ENCODE data around the gene CHP1. TPM values are rescaled to one million over a fixed set of nuclear protein-coding genes. Genes with fewer than 3 reads are reported as not detected.
"Not testable (repeated sequence)": the region's sequence is repeated elsewhere in the genome, so short reads cannot be mapped to it uniquely, and the experiment has no call there.

CHP1 gene
- total RNA-seq, 2 donors from 2014 or later: 29.8 to 40.1 TPM

- H3K4me3 Mint-ChIP-seq: no peak overlapping the region
- no peaks in the 10 kb centered on the region for H3K4me1 Mint-ChIP-seq
- H3K9me3 Mint-ChIP-seq: no peaks in the 10 kb centered on the region
- no peak for ATAC-seq (replicated peaks)
- peaks cover 16% of the 10 kb centered on the region for H3K36me3 Mint-ChIP-seq (ENCODE audit: low read depth)
- H3K27ac Mint-ChIP-seq: no peak overlapping the region
- no peaks in the 10 kb centered on the region for H3K27me3 Mint-ChIP-seq
These were observed 47.3 kb downstream of the CHP1 start for GRCh38 chr15:41278319-41278718.

DNA sequence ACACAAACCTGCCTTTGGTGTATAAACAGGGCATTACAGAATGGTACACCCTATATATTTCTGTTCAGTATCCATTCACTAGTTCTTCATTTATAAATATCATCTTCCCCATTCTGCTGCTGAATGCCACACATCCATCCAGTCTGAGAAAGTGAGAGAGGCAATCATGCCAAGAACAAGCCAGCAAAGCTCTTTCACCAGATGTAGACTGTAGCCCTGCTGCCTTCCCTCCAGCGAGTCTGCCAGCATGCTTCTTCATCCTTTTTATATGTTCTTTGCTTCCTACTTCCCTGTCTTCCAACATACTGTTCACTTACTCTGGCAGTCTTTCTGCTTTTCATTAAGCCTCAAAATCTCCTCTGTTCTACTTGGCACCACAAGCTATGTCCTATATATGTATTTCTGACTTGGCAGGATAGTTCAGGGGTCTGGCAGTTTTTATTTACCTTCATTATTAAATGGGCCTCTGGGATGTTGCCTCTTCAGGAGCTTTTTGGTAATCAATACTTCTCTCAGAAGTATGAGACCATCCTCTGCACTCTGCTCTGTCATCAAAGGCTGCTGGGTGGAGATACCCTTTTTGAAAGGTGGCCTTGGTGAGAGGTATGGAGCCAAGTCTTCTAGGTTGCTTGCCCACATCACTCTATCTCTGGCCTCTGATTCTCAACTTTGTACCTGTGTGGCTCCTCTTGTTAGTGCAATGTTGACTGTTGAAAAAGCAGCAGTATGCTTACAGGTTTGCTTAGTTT is 48.6 kb downstream of the CHP1 start:
- H3K27ac Mint-ChIP-seq: no peak overlapping the region
- H3K36me3 Mint-ChIP-seq (ENCODE audit: low read depth): peaks cover 23% of the 10 kb centered on the region
- no peak for ATAC-seq (replicated peaks)
- H3K4me3 Mint-ChIP-seq: no peak overlapping the region
- H3K9me3 Mint-ChIP-seq: no peaks in the 10 kb centered on the region
- no peaks in the 10 kb centered on the region for H3K4me1 Mint-ChIP-seq
- no peaks in the 10 kb centered on the region for H3K27me3 Mint-ChIP-seq

- Mint-ChIP-seq H3K27me3 (no peaks in the 10 kb centered on the region), H3K4me1 (peaks cover 7% of the 10 kb centered on the region), H3K4me3 (no peak overlapping the region), H3K9me3 (no peaks in the 10 kb centered on the region), H3K27ac (no peak overlapping the region), H3K36me3 (ENCODE audit: low read depth) (peaks cover 39% of the 10 kb centered on the region)
- no peak for ATAC-seq (replicated peaks)
These were observed 50.2 kb downstream of the CHP1 start for GRCh38 chr15:41281236-41281635.

- Mint-ChIP-seq H3K4me1 (peaks cover 11% of the 10 kb centered on the region), H3K36me3 (ENCODE audit: low read depth) (peaks cover 51% of the 10 kb centered on the region), H3K4me3 (peak overlapping the region; percentile 96), H3K27ac (peak overlapping the region; percentile 96)
- not testable (repeated sequence) for H3K9me3 Mint-ChIP-seq; ATAC-seq (replicated peaks); H3K27me3 Mint-ChIP-seq
These were observed 51.4 kb downstream of the CHP1 start for GRCh38 chr15:41282436-41282835.

DNA sequence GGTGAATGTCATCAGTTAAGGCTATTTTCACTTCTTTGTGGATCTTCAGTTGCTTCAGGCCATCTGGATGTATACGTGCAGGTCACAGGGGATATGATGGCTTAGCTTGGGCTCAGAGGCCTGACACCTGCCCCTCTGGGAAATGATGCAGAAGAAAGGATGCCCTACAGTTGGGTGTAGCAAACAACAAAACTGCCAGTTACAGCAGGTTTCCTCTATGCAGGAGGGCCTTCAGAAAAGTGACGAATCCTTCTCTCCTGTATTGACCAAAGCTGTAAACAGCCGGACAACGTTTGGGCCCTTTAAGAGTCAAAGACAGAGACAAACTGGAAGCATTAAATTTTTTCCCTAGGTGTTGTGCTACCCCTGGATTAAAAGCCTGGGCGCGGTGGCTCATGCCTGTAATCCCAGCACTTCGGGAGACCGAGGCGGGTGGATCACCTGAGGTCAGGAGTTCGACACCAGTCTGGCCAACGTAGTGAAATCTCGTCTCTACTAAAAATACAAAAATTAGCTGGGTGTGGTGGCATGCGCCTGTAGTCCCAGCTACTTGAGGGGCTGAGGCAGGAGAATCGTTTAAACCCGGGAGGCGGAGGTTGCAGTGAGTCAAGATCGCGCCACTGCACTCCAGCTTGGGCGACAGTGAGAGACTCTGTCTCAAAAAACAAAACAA is 52.0 kb downstream of the CHP1 start:
- Mint-ChIP-seq H3K27ac (peak overlapping the region; percentile 96), H3K36me3 (ENCODE audit: low read depth) (peaks cover 57% of the 10 kb centered on the region), H3K4me1 (peaks cover 12% of the 10 kb centered on the region), H3K4me3 (peak overlapping the region; percentile 96)
- H3K27me3 Mint-ChIP-seq; H3K9me3 Mint-ChIP-seq; ATAC-seq (replicated peaks): not testable (repeated sequence)

- Mint-ChIP-seq H3K27ac (peak overlapping the region; percentile 96), H3K9me3 (no peaks in the 10 kb centered on the region), H3K4me3 (peak overlapping the region; percentile 96), H3K4me1 (peaks cover 18% of the 10 kb centered on the region), H3K27me3 (no peaks in the 10 kb centered on the region), H3K36me3 (ENCODE audit: low read depth) (peaks cover 65% of the 10 kb centered on the region)
- ATAC-seq (replicated peaks): peak; percentile 98
These were observed 52.8 kb downstream of the CHP1 start for GRCh38 chr15:41283653-41284426.

DNA sequence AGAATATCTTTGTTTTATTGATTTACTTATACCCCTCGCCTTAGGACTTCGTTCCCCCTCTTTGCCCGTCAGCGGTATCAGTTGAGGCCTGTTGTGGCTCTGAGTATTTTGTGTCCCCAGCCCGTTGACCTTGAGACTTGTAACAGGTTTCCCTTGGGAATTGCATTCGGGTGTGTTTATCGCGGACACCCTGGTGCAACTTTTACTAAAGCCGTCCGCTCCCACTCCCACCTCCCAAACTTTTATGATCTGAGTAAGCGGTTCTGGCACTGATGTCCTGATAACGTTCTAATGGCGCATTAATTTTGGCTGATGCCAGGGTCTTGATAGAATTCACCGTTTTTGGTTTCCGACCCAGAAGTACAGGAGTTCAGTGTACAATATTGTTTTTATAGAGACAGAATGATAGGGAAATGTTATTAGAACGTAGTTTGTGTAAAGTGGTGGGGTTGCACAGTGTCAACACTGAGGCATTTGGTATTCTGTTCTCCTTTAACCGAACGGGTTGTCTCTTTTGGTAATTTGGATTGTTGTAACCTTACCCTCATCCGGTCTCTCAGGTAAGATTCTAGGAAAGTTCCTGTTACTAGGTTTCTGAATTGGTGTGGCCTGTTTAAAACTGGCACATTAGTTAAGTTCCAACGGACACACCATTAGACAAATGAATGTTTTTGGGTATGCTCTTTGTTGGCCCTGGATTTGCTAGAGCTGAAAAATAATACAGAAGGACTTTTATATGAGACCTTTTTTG is 53.5 kb downstream of the CHP1 start:
- peaks cover 18% of the 10 kb centered on the region for H3K4me1 Mint-ChIP-seq
- H3K9me3 Mint-ChIP-seq: no peaks in the 10 kb centered on the region
- H3K4me3 Mint-ChIP-seq: peak overlapping the region; percentile 96
- H3K27me3 Mint-ChIP-seq: no peaks in the 10 kb centered on the region
- no peak for ATAC-seq (replicated peaks)
- H3K27ac Mint-ChIP-seq: peak overlapping the region; percentile 96
- peaks cover 66% of the 10 kb centered on the region for H3K36me3 Mint-ChIP-seq (ENCODE audit: low read depth)

DNA sequence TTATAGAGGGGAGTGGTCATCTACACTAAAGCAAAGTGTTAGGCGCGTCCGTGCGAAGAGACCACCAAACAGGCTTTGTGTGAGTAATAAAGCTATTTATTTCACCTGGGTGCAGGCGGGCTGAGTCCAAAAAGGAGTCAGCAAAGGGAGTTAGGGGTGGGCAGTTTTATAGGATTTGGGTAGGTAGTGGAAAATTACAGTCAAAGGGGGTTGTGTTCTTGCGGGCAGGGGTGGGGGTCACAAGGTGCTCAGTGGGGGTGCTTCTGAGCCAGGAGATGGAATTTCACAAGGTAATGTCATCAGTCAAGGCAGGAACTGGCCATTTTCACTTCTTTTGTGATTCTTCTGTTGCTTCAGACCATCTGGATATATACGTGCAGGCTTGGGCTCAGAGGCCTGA is 54.2 kb downstream of the CHP1 start:
- H3K27ac Mint-ChIP-seq: peak overlapping the region; percentile 96
- no peaks in the 10 kb centered on the region for H3K9me3 Mint-ChIP-seq
- peak overlapping the region; percentile 96 for H3K4me3 Mint-ChIP-seq
- H3K27me3 Mint-ChIP-seq: no peaks in the 10 kb centered on the region
- H3K4me1 Mint-ChIP-seq: peaks cover 18% of the 10 kb centered on the region
- peaks cover 67% of the 10 kb centered on the region for H3K36me3 Mint-ChIP-seq (ENCODE audit: low read depth)
- no peak for ATAC-seq (replicated peaks)

GRCh38 chr15:41286665-41287333 is 55.7 kb downstream of the CHP1 start:
- H3K4me3 Mint-ChIP-seq: peak overlapping the region; percentile 96
- no peaks in the 10 kb centered on the region for H3K9me3 Mint-ChIP-seq
- peaks cover 82% of the 10 kb centered on the region for H3K36me3 Mint-ChIP-seq (ENCODE audit: low read depth)
- no peak for ATAC-seq (replicated peaks)
- H3K27ac Mint-ChIP-seq: no peak overlapping the region
- H3K27me3 Mint-ChIP-seq: no peaks in the 10 kb centered on the region
- H3K4me1 Mint-ChIP-seq: peaks cover 18% of the 10 kb centered on the region

DNA sequence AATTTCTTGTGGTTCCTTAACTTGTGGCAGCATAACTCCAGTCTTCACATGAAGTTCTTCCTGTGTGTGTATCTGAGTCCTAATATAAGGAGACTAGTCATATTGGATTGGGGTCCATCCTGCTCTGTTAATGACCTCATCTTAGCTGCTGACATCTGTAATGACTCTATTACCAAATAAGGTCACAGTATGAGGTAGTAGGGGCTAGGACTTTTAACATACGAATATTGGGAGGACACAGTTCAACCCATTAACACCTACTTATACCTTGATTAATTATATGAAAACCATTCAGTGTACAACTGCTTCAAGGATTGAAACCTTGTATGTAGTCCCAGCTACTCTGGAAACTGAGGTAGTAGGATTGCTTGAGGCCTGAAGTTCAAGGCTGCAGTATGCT is 57.4 kb downstream of the CHP1 start:
- no peak for ATAC-seq (replicated peaks)
- no peak overlapping the region for H3K27ac Mint-ChIP-seq
- peaks cover 94% of the 10 kb centered on the region for H3K36me3 Mint-ChIP-seq (ENCODE audit: low read depth)
- peaks cover 18% of the 10 kb centered on the region for H3K4me1 Mint-ChIP-seq
- no peaks in the 10 kb centered on the region for H3K27me3 Mint-ChIP-seq
- peak overlapping the region; percentile 22 for H3K4me3 Mint-ChIP-seq
- H3K9me3 Mint-ChIP-seq: no peaks in the 10 kb centered on the region

DNA sequence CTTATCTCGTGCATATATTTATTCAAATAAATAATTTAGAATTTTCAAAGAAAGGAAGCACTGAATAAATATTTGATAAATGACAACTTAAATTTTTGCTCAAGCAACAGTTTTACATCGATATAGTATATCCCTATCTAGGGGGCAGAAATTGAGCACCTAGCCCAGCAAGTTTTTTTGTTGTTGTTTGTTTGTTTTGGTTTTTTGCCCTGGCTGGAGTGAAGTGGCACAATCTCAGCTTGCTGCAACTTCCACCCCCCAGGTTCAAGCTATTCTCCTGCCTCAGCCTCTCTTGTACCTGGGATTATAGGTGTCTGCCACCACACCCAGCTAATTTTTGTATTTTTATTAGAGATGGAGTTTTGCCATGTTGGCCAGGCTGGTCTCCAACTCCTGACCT is 58.9 kb downstream of the CHP1 start:
- H3K27ac Mint-ChIP-seq: no peak overlapping the region
- H3K4me1 Mint-ChIP-seq: peaks cover 22% of the 10 kb centered on the region
- H3K9me3 Mint-ChIP-seq: no peaks in the 10 kb centered on the region
- ATAC-seq (replicated peaks): no peak
- H3K36me3 Mint-ChIP-seq (ENCODE audit: low read depth): peaks cover 92% of the 10 kb centered on the region
- no peaks in the 10 kb centered on the region for H3K27me3 Mint-ChIP-seq
- no peak overlapping the region for H3K4me3 Mint-ChIP-seq

DNA sequence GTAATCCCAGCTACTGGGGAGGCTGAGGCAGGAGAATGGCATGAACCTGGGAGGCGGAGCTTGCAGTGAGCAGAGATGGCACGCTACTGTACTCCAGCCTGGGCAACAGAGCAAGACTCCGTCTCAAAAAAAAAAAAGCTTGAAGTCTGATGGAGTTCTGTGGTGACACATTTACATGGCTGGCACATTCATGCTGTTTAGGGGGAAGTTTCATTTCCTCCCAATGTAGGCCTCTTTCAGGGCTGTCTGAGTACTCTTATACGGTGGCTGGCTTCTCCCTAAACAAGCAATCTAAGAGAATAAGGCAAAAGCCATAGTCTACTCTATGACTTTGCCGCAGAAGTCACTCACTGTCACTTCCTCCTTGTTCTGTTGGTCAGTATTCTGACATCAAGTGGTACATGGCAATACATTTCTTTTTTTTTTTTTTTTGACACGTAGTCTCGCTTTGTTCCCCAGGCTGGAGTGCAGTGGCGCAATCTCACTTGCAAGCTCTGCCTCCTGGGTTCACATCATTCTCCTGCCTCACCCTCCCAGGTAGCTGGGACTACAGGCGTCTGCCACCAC is 60.1 kb downstream of the CHP1 start:
- Mint-ChIP-seq H3K36me3 (ENCODE audit: low read depth) (peaks cover 92% of the 10 kb centered on the region), H3K27ac (no peak overlapping the region), H3K9me3 (no peaks in the 10 kb centered on the region), H3K4me3 (no peak overlapping the region), H3K4me1 (peaks cover 16% of the 10 kb centered on the region), H3K27me3 (no peaks in the 10 kb centered on the region)
- ATAC-seq (replicated peaks): no peak

- Mint-ChIP-seq H3K4me1 (peaks cover 12% of the 10 kb centered on the region), H3K36me3 (ENCODE audit: low read depth) (peaks cover 91% of the 10 kb centered on the region), H3K27ac (no peak overlapping the region), H3K4me3 (no peak overlapping the region), H3K9me3 (no peaks in the 10 kb centered on the region), H3K27me3 (no peaks in the 10 kb centered on the region)
- ATAC-seq (replicated peaks): no peak
These were observed 61.5 kb downstream of the CHP1 start for GRCh38 chr15:41292521-41292920.
